ENCODE measurements around the gene WDR18.

WDR18 gene, protein sequence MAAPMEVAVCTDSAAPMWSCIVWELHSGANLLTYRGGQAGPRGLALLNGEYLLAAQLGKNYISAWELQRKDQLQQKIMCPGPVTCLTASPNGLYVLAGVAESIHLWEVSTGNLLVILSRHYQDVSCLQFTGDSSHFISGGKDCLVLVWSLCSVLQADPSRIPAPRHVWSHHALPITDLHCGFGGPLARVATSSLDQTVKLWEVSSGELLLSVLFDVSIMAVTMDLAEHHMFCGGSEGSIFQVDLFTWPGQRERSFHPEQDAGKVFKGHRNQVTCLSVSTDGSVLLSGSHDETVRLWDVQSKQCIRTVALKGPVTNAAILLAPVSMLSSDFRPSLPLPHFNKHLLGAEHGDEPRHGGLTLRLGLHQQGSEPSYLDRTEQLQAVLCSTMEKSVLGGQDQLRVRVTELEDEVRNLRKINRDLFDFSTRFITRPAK
- total RNA-seq, result 10.2 to 19.8 (median 15.5) reads per million in 4 donors

DNA sequence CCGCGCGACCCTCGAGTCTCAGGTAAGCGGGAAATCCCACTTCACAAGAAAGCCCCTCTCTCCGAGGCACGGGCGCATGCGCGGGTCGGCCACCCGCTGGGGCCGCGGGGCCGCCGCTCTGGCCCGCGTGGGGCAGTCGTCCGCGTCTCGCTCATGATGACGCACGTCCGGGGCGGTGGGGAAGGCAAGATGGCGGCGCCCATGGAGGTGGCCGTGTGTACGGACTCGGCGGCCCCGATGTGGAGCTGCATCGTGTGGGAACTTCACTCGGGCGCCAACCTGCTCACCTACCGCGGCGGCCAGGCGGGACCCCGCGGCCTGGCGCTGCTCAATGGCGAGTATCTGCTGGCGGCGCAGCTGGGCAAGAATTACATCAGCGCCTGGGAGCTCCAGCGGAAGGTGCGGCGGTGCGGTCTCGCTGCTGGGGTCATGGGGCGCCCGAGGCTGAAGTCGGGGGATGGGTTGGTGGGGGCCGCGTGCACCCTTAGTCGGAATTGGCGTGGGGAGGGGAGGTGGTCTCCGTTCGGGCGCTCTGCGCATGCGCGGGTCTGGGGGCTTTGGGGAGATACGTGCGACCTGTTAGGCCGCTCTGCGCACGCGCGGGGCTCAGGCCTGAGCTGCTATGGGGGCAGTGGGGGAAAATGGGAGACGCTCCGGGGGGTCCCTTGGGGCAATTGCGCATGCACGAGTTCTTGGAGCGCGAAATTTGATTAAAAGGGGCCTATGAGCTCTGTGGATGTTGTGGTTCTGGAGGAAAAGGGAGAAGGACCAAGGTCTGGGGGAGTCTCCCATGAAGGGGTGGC lies at the start of gene WDR18:
Gene WDR18 (plus strand): TSS at position 181 of the 803 bp plus-strand sequence. CDS start 9 bp downstream, at position 190.
- DNase-seq, result peak; percentile 77 to 90 (median 84)

DNA sequence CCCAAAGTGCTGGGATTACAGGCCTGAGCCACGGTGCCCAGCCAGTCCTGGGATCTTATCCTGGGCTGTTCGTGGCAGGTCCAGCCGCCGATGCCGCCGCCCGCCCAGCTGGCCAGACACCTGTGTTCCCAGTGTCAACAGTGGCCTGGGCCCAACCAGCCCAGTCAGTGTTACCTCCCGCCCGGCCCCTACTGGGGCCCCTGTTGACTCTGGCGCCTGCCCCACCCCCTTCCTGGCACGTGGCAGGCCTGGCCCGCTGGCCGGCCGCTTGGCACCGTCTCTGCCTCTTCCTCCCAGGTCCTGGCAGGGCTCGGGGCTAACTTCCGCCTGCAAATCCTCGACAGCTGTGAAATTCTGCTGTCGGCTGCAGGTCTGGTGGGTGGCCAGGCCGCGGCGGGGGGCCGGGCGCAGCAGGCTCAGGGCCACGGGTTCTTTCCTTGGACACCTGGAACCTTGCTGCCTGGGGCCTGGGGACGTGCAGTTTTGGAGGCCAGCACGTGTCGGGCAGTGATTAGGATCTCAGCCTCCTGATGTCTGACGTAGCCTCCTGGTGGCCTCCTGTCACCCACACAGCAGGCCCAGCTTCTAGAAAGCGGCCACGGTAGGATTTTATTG lies 49.2 kb upstream of the WDR18 start:
- DNase-seq, result no peak

DNA sequence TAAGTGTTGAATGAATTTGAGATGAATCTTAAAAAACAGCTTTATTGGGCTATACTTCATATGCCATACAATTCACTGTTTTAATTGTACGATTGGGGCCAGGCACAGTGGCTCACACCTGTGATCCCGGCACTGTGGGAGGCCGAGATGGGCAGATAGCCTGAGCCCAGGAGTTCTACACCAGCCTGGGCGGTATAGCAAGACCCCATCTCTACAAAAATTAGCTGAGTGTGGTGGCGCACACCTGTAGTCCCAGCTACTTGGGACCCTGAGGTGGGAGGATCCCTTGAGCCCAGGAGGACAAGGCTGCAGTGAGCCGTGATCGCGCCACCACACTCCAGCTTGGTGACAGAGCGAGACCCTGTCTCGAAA lies 48.0 kb upstream of the WDR18 start:
- no peak for DNase-seq

DNA sequence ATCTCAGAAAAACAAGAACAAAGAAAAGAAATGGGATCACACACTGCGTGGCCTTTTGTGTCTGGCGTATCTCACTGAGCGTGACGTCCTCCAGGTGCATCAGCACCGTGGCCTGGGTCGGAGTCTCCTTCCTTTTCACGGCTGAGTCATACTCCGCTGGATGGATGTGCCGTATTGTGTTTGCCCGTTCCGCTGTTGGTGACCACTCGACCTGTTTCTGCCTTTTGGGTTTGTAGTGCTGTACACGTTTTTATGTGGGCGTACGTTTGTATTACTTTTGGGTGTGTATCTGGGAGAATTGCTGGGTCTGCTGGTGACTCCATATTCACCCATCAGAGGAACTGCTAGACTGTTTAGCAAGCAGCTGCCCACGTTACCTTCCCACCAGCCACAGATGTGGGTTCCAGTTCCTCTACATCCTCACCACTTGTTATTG lies 46.9 kb upstream of the WDR18 start:
- peak in 2 of 5 donors; percentile 28 to 45 for DNase-seq

DNA sequence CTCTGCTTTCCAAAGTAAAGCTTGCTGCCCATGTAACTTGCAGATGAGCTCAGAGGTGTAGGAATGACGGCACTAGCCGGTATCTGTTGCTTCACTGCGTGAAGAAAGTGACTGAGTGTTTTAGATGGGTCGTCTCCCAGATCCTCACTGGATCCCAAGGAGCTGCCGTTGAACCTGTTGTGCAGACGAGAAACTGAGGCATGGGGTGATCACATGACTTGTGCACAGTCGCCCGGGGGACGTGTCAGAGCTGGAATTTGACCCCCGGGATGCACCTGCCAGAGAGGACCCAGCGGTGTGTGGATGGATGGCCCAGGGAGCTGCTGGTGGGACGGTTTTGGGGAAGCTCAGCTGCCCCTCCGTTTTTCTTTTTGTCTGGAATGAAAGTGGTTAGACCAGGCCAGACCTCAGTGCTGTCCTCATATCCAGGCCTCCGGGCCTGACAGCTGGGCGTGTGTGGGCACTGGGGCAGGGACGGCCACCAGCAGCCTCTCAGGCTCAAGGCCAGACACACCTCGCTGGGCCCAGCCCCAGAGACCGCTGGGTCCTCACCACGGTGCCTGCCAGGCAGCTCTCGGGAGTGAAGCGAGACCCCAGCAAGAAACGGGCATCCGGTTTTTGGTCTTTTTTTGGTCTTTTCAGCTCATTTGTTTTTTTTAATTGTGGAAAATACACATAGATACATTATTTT lies 45.8 kb upstream of the WDR18 start:
- no peak for DNase-seq

DNA sequence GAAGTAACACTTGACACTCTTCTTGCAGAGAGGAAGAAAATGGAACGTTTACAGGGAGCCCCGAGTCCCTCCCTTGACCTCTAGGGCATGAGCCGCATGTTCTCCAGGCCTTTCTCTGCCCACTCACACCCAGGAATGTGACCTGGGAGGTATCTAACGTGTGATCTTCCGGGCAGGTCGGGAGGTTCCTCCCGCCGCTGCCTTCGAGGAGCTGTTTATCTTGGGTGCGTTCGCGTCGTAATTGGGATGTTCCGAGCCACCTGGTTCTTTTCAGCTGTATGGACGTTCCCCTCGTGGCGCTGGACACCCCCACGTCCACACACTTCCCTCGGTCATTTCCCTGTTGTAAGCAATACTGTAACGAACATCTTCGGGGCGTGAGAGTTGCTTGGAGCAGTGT lies 44.7 kb upstream of the WDR18 start:
- no peak for DNase-seq

DNA sequence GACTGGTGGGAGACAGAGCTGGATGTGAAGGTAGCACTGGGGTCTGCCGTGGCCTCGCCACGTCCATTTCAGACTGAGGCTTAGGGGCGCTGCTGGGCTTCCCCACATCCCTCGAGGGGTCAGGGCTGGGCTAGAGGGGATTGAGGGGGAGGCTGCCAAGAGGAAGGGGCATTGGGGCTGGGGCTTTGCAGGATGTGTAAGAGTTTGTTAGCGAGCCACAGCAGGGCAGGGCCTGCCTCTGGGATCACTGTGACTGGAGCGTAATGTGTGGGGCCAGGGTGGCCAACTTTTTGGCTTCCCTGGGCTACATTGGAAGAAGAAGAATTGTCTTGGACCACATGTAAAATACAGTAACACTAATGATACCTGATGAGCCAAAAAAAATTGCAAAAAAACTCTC lies 44.2 kb upstream of the WDR18 start:
- no peak for DNase-seq

DNA sequence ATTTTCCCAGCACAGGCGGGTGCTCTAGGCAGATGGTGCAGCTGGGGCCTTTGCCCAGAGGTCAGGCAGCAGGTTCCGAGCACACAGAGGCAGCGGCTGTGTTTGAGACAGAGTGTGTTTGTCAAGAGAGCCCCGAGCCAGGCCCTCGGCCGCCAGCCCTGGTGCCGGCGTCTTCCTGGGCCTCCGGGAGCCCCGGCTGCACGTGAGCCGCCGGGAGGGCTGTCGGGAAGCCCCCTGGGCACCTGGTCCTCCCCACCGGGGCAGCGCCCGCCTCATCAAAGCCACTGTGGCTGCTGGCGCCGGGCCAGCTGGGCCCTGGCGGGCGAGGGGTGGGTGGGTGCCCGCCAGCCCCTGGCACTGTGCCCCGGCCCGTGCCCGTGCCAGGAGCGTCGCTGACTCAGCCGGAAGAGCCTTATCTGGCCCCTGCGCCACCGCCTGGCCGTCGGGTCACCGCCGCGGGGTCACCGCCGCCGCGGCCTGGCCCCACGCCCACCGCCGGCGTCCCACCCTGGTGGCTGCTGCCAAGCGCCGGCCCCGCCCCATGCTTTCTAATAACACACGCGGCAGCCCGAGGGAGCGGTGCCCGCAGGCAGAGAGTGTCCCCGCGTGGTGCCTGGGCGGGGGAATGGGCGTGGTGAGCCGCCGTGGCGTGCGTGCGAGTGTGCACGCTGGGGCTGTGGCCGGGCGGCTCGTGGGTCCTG lies 43.4 kb upstream of the WDR18 start:
- peak; percentile 42 to 73 (median 64) for DNase-seq

DNA sequence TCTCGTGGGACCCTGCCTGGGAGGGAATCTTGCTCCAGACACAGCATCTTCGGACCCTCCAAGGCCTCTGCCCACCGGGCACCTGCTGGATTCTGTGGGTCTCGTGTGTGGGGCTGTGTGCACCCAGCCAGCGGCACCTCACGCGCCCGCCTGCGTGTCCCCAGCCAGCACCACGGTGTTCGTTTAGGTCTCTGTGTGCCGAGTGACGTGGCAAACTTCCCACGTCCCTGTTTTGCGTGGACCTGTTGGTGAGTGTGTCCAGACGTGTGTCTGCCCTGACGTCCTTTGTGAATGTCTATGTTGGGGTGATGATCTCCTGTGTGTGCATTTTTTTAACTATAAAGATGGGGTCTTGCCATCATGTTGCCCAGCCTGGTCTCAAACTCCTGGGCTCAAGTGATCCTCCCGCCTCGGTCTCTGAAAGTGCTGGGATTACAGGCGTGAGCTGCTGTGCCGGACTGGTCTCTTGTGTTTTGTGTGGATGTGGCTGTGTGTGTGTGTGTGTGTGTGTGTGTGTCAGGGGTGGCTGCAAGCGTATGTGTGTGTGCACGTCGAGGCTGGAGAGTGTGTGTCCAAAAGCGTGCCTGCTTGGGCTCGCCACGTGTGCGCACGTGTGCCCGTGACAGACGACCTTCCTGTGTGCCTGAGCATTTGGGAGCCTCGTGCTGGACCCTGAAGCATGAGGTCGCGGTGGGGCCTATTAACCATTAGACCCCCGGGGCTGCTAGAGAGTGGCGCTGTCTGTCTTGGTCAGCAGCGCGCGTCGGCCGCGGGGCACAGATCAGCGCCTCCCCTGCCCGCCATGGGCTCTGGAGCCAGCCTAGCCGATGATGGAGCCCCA lies 42.6 kb upstream of the WDR18 start:
- DNase-seq, result no peak

DNA sequence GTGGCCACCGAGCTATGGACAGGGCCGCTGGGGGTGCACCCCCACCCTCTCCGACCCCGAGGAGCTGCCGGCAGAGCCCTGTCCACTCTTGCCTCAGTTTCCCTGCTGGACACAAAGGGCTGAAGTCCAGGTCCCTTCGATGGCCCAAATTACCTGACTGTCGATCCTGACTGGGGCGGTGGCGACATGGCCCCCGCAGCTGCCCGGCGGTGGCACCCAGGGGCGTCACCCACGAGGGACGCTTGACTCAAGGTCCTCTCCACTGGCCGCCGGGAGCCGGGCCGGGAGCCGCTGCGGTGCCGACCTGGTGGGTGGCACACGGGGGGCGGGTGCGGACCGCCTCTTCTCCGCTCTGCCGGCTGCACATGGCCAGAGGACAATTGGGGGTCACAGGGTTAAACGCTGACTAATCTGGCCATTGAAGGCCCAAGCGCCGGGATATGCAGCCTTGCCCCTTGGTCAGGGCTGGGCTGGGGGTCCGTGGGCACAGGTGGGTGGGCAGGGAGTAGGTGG lies 42.0 kb upstream of the WDR18 start:
- DNase-seq, result no peak

DNA sequence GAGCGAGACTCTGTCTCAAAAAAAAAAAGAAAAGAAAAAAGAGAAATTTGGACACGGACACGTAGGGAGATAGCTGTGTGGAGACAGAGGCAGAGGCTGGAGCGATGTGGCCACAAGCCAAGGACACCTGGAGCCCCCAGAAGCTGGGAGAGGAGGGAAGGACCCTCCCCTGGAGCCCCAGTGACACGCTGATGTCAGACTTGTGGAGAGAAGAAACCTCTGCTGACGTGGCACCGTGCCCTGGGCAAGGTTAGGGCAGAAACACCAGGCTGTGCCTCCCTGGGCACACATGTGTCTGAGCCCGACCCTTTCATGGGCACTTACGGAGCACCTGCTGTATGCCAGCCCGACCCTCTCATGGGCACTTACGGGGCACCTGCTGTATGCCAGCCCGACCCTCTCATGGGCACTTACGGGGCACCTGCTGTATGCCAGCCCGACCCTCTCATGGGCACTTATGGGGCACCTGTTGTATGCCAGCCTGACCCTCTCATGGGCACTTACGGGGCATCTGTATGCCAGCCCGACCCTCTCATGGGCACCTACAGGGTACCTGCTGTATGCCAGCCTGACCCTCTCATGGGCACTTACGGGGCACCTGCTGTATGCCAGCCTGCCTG lies 40.5 kb upstream of the WDR18 start:
- DNase-seq, result no peak

DNA sequence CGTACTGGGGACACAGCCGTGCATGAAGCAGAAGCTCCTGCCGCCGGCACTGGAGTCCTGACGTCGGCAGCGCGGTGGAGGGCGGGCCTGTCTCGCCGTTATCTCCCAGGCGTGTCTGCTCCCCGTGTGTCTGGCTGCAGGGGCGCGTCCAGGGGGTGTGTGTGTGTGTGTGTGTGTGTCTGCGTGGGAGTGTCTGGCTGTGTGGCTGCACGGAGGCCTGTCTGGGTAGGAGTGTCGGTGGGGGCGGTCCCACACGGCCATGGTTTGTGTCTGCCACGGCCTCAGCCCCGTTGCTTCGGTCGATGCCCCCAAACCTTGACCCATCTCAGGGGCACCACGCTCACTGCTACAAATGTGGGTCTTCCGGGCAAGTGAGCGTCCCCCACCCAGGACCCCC lies 40.0 kb upstream of the WDR18 start:
- no peak for DNase-seq

DNA sequence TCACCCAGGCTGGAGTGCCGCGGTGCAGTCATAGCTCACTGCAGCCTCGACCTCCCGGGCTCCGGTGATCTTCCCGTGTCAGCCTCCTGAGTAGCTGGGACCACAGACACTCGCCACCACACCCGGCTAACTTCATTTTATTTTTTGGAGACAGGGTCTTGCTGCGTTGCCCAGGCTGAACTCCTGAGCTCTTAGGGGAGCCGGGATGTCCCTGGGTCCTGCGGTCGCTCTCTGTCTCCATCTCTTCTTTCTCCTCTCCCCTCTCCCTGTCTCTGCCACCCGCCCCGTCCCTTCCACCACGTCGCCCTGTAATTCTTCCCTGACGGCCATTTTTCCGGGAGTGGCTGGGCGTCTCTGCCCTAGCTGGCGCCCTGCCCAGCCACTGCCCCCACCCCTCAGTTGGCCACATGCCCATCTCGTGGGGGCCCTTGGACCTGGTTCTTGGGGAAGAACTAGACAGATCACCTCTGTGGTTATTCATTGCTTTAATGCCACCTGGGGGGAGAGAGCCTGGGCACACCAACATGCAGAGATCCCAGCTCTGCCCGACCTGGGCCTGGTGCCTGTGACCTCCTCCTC lies 39.4 kb upstream of the WDR18 start:
- DNase-seq, result no peak

DNA sequence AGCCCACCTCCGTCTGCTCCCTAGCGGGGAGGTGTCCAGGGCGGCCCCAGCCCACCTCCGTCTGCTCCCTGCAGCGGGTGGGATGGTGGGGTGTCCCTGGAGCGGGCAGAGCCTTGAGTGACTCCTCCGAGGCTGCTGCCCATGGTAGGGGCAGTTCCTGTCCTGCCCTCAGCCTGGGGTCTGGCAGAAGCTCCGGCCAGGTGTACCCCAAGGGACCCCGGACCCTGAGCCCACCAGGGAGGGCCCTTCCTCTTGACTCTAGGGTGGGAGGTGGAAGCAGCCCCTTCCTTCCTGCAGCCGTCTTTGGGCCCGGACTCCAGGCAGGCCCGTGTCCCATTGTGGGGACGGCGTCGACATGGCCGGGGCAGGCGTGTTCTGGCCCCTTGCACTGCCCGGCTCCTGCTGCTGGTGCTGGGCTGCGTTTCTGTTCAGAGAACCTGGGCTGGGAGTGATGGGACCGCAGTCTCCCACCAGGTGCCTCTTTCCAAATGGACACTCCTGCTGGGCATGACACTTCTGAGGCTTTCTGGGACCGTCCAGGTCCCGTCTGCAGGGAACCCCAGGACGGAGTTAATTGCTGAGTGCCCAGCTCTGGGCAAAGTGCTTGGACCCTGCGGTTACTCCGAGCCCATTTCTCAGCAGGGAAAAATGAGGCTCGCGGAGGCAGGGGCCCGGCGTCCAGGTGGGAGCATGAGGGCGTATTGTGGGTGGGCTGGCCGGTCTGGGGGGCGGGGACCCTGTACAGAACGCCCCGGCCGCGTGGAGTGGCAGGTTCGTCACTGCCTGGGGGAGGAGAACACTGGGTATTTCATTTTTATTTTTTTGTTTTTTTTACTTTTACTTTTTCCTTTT lies 38.5 kb upstream of the WDR18 start:
- DNase-seq, result no peak

DNA sequence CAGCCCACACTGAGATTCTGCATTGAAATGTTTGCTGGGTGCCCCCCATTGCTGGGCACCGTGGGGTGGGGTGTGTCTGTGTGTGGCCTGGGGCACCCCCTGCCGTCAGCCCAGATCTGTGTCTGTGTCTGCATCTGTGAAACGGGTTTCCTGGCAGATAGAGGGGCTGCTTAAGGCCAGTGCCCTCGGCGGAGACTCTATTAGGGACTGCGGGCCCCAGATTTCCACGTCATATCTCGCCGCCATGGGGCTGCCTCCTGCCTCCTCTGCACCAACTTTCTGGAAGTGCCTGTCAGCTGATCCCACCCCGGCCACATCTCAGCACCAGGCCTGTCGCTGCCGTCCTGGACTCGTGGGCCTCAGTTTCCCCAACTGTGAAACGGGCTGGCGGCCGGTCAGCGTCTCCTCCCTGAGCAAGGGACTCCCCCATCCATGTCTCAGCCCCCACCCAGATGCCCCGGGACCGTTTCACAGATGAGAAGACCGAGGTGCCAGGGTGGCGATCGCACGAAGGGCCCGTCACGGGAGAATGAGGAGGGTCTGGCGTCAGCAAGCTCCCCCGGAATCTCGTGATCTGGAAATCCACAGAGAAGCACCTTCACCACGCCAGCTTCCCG lies 36.9 kb upstream of the WDR18 start:
- DNase-seq, result no peak

DNA sequence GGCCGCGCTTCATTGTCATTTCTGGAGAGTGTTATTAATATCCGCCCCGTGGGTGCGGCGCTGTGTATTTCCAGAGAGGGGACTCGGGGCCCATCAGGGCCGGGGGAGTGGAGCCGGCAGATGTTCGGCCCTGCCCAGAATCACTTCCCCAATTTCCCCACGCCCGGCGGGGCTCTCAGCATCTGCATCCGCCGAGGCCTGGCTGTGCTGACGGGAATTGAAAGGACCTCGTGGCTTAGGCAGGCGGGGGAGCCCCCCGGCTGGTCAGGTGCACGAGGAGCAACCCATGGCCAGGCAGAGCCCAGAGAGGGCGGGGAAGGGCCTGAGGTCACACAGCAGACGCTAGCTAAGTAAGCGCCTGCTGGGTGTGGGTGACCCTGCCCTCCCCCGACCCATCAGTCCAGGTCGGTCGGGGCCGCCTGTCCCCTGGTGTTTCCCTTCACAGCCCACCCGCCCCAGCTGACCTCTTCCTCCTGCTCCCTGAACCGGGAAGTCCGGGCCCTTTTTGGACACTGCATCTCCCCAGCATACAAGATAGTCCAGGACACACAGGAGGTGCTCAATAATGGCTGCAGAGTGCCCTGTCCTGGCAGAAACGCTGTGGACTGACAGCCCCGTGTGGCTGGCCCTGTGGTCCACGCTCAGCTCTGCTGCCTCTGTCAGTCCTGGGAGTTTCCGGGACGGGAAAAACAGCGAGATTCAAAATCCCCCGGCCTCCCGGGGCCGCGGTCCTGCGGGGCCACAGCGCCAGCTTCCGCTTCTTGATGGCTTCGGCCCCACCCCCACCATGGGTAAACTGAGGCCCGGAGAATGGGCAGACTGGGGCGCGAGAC lies 36.2 kb upstream of the WDR18 start:
- DNase-seq, result no peak

DNA sequence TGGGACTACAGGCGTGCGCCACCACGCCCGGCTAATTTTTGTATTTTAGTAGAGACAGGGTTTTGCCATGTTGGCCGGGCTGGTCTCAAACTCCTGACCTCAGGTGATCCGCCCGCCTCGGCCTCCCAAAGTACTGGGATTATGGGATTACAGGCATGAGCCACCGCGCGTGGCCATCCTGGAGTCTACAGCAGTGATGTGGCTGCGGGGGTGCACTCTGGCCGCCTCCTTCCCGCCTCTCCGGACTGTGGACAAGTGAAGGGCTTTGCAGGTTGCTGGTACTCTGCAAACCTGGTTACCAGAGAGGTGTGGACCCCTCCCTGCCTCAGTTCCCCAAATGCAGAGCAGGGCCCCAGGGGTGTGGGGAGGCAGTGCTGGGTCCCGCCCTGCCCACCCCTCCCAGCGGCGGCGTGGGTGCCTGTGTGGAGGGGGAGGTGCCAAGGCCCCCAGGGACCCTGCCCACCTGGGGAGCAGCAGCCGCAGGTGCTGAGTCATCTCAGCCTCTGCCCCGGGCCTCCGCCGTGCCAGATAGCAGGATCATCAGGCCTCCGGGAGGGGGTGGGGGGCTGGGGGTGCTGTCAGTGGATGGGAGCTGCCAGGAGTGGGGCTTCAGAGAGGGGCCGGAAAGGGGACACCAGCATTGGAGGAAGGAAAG lies 35.2 kb upstream of the WDR18 start:
- DNase-seq, result no peak
